ENCODE results near the gene RNF128.

GRCh38 chrX:106707771-106708454, 18.6 kb upstream of the RNF128 start:
- no peak for TF ChIP-seq CTCF (IDR thresholded peaks at IDR 0.05)
- TF ChIP-seq POLR2A (IDR thresholded peaks at IDR 0.05), result no peak
- no peak for TF ChIP-seq POLR2AphosphoS5 (IDR thresholded peaks at IDR 0.05)
- TF ChIP-seq EP300 (IDR thresholded peaks at IDR 0.05), result no peak

Measured in suprapubic skin (tissue), 4 donors.